Left forelimb (tissue), 1 donor: Measurements from ENCODE around the gene OSBPL9.

Experiments used
- DNase-seq: peaks from one replicate; pipeline ENCODE4 v3.0.0-alpha.2; 2018; ENCODE audit warnings: low spot score

The OSBPL9 gene

GRCh38 chr1:51738681-51739080 lies 121.8 kb downstream of the OSBPL9 start:
- no peak for DNase-seq

- DNase-seq, result no peak
These were observed 123.8 kb downstream of the OSBPL9 start for GRCh38 chr1:51740652-51741051.

- no peak for DNase-seq
These were observed 124.3 kb downstream of the OSBPL9 start for GRCh38 chr1:51741121-51741681.

- DNase-seq, result no peak
These were observed 127.8 kb downstream of the OSBPL9 start for GRCh38 chr1:51744506-51745303.

- DNase-seq, result no peak
These were observed 128.3 kb downstream of the OSBPL9 start for GRCh38 chr1:51745304-51745570.

- no peak for DNase-seq
These were observed 132.3 kb downstream of the OSBPL9 start for GRCh38 chr1:51749151-51749550.

- no peak for DNase-seq
These were observed 133.3 kb downstream of the OSBPL9 start for GRCh38 chr1:51750218-51750617.

- no peak for DNase-seq
These were observed 133.8 kb downstream of the OSBPL9 start for GRCh38 chr1:51750729-51751128.

GRCh38 chr1:51752073-51752948 lies 135.4 kb downstream of the OSBPL9 start:
- DNase-seq, result no peak

GRCh38 chr1:51753969-51754368 lies 137.1 kb downstream of the OSBPL9 start:
- no peak for DNase-seq

GRCh38 chr1:51754666-51755065 lies 137.8 kb downstream of the OSBPL9 start:
- no peak for DNase-seq

- no peak for DNase-seq
These were observed 138.5 kb downstream of the OSBPL9 start for GRCh38 chr1:51755437-51755836.

- no peak for DNase-seq
These were observed 139.4 kb downstream of the OSBPL9 start for GRCh38 chr1:51756290-51756689.

GRCh38 chr1:51758310-51758709 lies 141.4 kb downstream of the OSBPL9 start:
- DNase-seq, result no peak

- no peak for DNase-seq
These were observed 144.0 kb downstream of the OSBPL9 start for GRCh38 chr1:51760872-51761271.

- no peak for DNase-seq
These were observed 144.5 kb downstream of the OSBPL9 start for GRCh38 chr1:51761351-51761750.

- DNase-seq, result no peak
These were observed 152.2 kb downstream of the OSBPL9 start for GRCh38 chr1:51768971-51769588.

- DNase-seq, result no peak
These were observed 159.5 kb downstream of the OSBPL9 start for GRCh38 chr1:51776408-51776807.

GRCh38 chr1:51780927-51781326 lies 164.0 kb downstream of the OSBPL9 start:
- DNase-seq, result no peak

GRCh38 chr1:51784997-51785421 lies 168.1 kb downstream of the OSBPL9 start:
- DNase-seq, result no peak

GRCh38 chr1:51788938-51789337 lies 172.0 kb downstream of the OSBPL9 start:
- no peak for DNase-seq

- no peak for DNase-seq
These were observed 172.4 kb downstream of the OSBPL9 start for GRCh38 chr1:51789342-51789741.

- no peak for DNase-seq
These were observed 173.5 kb downstream of the OSBPL9 start for GRCh38 chr1:51790385-51790784.
